C4-2B (cell line): Measurements from ENCODE around the gene FBN3.

Experiments
- ZFX ChIP-seq: fragments of 450-650 bp; IDR thresholded peaks from 2 replicates; pipeline ENCODE4 v1.6.1; 2017
- TF ChIP-seq, protein P1 (sequence below): fragments of 450-650 bp; conservative IDR thresholded peaks from 2 replicates; pipeline ENCODE4 v1.5.1; 2017; ENCODE audit warnings: mild to moderate bottlenecking

DNA sequence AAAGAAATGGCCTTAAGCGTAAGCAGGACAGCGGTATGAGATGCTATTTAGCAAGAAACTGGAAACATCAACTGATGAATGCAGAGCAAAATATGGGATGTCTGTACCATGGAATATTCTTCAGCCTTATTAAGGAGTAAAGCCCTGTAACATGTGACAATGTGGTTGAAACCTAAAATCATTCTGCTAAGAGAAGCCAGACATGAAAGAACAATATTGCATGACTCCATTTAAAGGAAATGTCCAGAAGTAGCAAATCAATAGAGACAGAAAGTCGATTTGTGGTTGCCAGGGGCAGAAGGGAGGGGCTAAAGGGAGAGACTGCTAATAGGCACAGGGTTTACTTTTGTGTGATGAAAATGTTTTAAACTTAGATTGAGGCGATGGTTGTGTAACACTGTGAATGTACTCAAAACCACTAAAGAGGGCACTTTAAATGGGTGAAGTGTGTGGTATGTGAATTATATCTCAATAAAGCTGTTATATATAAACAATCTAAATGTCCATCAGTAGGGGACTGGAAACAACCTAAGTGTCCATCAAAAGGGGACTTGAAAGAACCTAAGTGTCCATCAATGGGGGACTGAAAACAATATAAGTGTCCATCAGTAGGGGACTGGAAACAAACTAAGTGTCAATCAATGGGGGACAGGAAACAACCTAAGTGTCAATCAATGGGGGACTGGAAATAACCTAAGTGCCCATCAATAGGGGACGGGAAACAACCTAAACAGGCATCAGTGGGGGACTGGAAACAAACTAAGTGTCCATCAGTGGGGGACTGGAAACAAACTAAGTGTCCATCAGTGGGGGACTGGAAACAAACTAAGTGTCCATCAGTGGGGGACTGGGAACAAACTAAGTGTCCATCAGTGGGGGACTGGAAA lies 51.5 kb downstream of the FBN3 start:
- TF ChIP-seq, protein P1, sequence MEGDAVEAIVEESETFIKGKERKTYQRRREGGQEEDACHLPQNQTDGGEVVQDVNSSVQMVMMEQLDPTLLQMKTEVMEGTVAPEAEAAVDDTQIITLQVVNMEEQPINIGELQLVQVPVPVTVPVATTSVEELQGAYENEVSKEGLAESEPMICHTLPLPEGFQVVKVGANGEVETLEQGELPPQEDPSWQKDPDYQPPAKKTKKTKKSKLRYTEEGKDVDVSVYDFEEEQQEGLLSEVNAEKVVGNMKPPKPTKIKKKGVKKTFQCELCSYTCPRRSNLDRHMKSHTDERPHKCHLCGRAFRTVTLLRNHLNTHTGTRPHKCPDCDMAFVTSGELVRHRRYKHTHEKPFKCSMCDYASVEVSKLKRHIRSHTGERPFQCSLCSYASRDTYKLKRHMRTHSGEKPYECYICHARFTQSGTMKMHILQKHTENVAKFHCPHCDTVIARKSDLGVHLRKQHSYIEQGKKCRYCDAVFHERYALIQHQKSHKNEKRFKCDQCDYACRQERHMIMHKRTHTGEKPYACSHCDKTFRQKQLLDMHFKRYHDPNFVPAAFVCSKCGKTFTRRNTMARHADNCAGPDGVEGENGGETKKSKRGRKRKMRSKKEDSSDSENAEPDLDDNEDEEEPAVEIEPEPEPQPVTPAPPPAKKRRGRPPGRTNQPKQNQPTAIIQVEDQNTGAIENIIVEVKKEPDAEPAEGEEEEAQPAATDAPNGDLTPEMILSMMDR: no peak
- TF ChIP-seq ZFX: no peak
